GM21423 (cell line): ENCODE results near the gene ANGEL2.

Source experiments
- ATAC-seq: cut with Tn5 transposase; IDR thresholded peaks from one replicate; pipeline ENCODE4 v1.9.1; 2021; ENCODE audit warnings: mild to moderate bottlenecking, moderate library complexity; ENCODE audit not compliant: unreplicated experiment

ANGEL2 gene

GRCh38 chr1:212952641-212952976, 63.1 kb downstream of the ANGEL2 start:
- no peak for ATAC-seq

DNA sequence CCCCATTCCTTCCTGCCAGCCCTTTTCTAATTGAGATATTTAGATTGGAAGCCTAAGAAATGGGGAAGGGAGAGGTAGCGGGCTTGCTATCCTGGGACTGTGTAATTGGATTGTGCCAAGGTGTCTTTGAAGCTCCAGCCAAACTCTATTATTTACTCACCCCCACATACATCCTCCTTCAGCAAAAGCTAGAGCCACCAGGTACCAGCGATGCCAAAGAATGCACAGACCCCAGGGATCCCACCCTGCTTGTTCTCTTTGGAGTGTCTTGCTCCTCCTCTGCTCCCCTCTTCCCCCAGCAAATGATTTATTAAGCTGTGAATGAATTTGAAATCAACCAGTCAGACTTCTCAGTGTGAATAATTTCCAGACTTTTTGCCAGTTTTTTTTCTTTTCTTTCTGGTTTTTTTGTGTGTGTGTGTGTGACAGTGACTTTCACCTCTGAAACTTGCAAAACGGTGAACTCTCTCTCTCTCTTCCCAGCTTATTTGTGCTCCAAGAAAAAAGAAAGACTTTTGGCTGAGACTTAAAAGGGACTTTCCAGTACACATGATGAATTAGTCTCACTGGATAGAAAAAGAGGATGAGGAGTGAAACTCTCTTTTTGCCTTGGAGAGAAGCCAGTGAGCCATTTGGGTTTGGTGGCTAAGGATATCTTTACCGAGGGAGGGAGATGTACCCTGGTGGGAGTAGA, 63.6 kb downstream of the ANGEL2 start:
- ATAC-seq, result no peak

DNA sequence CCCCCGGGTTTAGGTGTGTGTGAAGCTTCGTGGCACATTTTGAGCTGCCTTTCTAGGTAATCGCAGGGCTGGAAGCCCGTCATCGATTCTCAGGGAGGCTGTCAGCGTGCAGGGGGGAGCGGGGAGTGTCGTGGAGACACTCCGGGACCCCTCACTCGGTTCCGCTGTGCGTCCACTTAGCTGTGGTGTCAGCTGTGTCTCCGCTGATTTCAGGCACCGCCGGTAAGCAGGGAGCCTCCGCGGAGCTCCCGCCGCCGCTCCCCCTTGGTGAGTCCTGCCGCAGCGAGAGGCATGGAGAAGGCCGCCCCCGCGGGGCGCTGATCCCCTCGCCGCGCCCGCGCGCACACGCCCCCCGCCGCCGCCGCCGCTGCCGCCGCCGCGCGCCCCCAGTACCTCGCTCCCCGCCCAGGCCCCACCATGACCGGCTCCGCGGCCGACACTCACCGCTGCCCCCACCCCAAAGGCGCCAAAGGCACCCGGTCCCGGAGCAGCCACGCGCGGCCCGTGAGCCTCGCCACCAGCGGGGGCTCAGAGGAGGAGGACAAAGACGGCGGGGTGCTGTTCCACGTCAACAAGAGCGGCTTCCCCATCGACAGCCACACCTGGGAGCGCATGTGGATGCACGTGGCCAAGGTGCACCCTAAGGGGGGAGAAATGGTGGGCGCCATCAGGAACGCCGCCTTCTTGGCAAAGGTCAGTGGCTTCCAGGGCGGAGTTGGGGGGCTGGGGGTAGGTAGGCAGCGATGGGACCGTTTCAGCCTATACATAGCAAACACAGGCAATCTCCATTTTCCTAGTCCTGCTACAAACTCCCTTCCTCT, 64.3 kb downstream of the ANGEL2 start:
- peak; percentile 5 for ATAC-seq

DNA sequence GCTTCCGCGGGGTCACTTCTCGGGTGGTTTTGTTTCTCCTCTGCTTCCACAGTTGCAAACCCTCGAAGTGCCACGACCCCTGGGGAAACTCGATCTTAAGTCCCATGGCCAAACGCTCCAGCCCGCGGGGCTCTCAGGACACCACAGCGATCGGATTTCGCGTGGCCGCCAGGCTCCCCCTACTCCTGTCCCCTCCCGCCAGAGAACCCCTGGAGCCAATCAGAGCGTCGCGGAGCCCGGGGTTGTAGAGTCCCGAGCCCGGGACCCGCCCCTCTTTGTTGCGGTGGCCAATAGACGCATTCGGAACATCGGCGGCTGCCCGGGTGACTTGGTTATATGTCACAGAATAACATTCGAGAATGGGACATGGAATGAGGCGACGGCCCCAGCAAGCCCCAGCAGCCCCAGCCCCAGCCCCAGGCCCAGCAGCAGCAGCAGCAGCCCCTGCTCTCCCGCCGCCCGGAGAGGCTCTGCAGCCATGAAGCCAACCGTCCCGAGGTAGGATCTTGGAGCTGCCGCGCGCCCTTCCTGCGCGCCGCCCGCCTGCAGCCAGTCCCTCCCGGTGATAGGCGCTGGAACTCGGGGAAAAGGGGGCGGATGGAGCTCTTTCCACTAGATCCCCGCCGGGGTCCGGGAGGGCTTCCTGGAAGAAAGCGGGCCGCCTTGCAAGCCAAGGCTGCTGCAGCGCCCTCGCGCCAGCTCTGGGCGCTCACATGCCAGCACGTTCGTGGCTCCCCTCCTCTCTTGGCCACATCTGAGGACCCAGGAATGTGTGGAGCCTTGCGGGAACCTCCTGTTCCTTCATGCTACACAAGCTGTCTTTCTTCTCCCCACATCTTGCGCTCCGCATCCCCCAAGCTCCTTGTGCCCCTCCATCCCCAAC, 65.2 kb downstream of the ANGEL2 start, which contains the start of gene VASH2:
Gene VASH2, plus strand, starts transcription at position 299 of the 883 bp plus-strand sequence. CDS start 1,002 bp downstream, outside the sequence.
- peak; percentile 94 for ATAC-seq

GRCh38 chr1:212949771-212950170, 65.9 kb downstream of the ANGEL2 start:
- no peak for ATAC-seq

DNA sequence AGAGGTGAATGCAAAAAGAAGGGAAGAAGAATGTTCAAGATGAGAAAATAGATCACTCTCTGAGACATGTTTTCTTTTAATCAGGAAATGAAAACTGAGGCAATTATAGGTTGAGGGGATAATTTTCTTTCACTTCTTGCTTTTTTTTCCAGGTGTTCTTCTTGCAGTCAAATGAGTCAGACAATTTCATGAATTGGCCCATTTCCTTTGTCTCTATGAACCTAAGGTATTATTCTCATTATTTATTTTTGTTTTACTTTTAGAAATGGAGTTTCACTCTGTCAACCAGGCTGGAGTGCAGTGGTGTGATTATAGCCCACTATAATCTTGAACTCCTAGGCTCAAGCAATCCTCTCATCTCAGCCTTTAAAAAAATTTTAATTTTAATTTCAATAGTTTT, 68.8 kb downstream of the ANGEL2 start:
- ATAC-seq, result no peak

- ATAC-seq, result no peak
Observed at GRCh38 chr1:212945463-212946160, 70.1 kb downstream of the ANGEL2 start.

- no peak for ATAC-seq
Observed at GRCh38 chr1:212945056-212945455, 70.6 kb downstream of the ANGEL2 start.

DNA sequence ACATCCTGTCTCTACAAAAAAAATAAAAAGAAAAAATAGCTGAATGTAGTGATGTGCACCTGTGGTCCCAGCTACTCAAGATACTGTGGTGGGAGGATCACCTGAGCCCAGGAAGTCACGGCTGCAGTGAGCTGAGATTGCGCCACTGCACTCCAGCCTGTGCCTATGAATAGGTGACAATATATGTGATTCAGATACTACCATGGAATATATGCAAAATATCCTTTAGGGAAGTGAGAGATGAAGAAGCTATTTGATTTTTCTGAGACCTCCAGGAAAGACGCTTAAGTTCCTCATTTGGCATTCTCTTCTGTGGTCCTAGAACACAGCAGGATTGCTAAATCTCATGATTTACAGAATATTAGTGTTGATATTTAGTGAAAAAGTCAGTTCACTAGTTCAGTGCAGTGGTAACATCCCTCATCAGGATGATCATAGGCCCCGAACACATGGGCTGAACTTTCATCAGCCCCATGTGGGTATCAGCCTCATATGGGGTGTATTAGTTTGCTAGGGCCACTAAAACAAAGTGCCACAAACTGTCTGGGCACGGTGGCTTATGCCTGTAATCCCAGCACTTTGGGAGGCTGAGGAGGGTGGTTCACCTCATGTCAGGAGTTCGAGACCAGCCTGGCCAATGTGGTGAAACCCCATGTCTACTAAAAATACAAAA, 71.3 kb downstream of the ANGEL2 start:
- ATAC-seq, result peak; percentile 62

DNA sequence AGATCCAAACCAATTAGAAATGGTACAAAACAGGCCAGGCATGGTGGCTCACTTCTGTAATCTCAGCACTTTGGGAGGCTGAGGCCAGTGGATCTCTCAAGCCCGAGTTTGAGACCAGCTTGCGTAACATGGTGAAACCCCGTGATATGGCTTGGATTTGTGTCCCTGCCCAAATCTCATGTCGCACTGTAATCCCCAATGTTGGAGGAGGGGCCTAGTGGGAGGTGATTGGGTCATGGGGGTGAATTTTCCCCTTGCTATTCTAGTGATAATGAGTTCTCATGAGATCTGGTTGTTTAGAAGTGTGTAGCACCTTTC, 72.3 kb downstream of the ANGEL2 start:
- no peak for ATAC-seq

DNA sequence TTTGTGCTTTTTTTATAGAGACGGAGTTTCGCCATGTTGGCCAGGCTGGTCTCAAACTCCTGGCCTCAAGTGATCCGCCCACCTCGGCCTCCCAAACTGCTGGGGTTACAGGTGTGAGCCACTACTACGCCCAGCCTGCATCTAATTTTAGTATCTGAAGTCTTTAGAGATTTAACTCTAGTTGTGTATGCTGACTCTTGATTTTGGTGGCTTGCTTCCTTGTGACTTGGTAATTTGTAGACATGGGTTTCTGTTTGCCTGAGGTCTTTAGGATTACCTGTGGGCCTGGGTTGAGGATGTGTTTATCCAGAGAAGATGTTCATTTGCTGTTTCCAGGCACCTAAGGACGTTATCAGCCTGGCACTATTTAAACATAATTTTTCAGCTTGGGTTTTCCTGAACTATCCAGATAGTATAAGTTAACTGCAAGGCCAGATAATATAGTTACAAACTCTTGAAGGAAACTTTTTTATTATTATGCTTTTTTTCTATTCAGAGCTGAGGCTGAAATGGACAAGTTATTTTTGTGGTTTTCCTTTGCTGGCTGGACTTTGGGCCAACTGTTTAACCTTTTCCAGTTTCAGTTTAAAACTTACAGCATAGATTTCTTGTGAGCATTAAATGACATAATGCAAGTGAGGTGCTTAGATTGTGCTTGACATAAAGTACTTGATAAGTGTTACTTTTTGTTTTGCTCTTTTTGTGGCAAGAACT, 72.8 kb downstream of the ANGEL2 start:
- no peak for ATAC-seq
